Gastrocnemius medialis (tissue), 4 donors: ENCODE data around the gene SSC5D.

Experiments used
- POLR2A ChIP-seq, 2 donors: fragments of 450-650 bp; IDR thresholded peaks; one replicate each; pipeline ENCODE4 v1.6.1; 2017; ENCODE audit warnings: antibody characterized with exemption in 2 of 2, mild to moderate bottlenecking in 2 of 2, moderate library complexity in 2 of 2
- TF ChIP-seq, protein P1 (sequence below), 5 experiments: fragments of 450-650 bp in 3 of 5; fragments of 200-600 bp in 2 of 5; sonication (generic) in 2 of 5; IDR thresholded peaks in 4 of 5; conservative IDR thresholded peaks in 1 of 5; 1 replicate in 4 of 5; 2 replicates in 1 of 5; pipeline ENCODE4 v1.5.1; 2016 to 2019; ENCODE audit warnings: antibody characterized with exemption in 5 of 5, mild to moderate bottlenecking in 3 of 5, moderate library complexity in 3 of 5

DNA sequence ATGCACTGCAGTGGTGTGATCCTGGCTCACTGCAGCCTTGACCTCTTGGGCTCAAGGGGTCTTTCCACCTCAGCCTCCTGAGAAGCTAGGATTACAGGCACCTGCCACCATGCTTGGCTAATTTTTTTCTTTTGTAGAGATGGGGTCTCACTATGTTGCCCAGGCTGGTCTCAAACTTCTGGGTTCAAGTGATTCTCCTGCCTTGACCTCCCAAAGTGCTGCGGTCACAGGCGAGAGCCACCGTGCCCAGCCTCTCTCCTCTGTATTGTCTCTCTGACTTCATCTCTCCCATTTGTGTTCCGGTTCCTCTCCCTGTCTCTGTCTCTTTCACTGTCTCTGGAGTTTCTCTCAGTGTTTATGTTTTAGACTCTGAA is 22.0 kb upstream of the SSC5D start:
- TF ChIP-seq, protein P1, sequence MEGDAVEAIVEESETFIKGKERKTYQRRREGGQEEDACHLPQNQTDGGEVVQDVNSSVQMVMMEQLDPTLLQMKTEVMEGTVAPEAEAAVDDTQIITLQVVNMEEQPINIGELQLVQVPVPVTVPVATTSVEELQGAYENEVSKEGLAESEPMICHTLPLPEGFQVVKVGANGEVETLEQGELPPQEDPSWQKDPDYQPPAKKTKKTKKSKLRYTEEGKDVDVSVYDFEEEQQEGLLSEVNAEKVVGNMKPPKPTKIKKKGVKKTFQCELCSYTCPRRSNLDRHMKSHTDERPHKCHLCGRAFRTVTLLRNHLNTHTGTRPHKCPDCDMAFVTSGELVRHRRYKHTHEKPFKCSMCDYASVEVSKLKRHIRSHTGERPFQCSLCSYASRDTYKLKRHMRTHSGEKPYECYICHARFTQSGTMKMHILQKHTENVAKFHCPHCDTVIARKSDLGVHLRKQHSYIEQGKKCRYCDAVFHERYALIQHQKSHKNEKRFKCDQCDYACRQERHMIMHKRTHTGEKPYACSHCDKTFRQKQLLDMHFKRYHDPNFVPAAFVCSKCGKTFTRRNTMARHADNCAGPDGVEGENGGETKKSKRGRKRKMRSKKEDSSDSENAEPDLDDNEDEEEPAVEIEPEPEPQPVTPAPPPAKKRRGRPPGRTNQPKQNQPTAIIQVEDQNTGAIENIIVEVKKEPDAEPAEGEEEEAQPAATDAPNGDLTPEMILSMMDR (IDR thresholded peaks at IDR 0.05 in 4 of 5, conservative IDR thresholded peaks at IDR 0.05 in 1 of 5): no peak
- no peak for TF ChIP-seq POLR2A (IDR thresholded peaks at IDR 0.05)
